DOHH2 (cell line): ENCODE data around the gene OVCA2.

Source experiments
- H3F3A ChIP-seq: fragments of 200-600 bp; sonication (generic), shearing (Covaris generic); 2 replicates; pipeline ENCODE4 v1.6.0; 2016; ENCODE audit warnings: antibody characterized with exemption, mild to moderate bottlenecking; ENCODE audit not compliant: control insufficient read depth, insufficient read depth
- H3K27ac ChIP-seq: fragments of 200-600 bp; sonication (generic); 2 replicates; pipeline ENCODE4 v1.5.1; 2014; ENCODE audit warnings: low read depth, mild to moderate bottlenecking, low read length, moderate library complexity
- H3K27me3 ChIP-seq: fragments of 200-600 bp; sonication (generic); 2 replicates; pipeline ENCODE4 v1.6.1; 2014; ENCODE audit warnings: mild to moderate bottlenecking, low read length, mixed read lengths; ENCODE audit not compliant: control insufficient read depth
- H3K36me3 ChIP-seq: fragments of 200-600 bp; sonication (generic); 2 replicates; pipeline ENCODE4 v1.6.1; 2014; ENCODE audit warnings: mild to moderate bottlenecking, low read length, moderate library complexity, mixed read lengths; ENCODE audit not compliant: control insufficient read depth
- H3K4me1 ChIP-seq: fragments of 200-600 bp; sonication (generic); 2 replicates; pipeline ENCODE4 v1.6.1; 2014; ENCODE audit warnings: mild to moderate bottlenecking, low read length, mixed read lengths; ENCODE audit not compliant: control insufficient read depth
- H3K4me2 ChIP-seq: fragments of 200-600 bp; sonication (generic); 2 replicates; pipeline ENCODE4 v1.6.0; 2014; ENCODE audit warnings: mild to moderate bottlenecking, low read length, moderate library complexity
- H3K4me3 ChIP-seq: fragments of 200-600 bp; sonication (generic); 2 replicates; pipeline ENCODE4 v1.5.1; 2014; ENCODE audit warnings: mild to moderate bottlenecking, low read length, mixed read lengths
- H3K79me2 ChIP-seq: fragments of 200-600 bp; sonication (generic); 2 replicates; pipeline ENCODE4 v1.6.1; 2014; ENCODE audit warnings: mild to moderate bottlenecking, low read length, mixed read lengths; ENCODE audit not compliant: control insufficient read depth
- H3K9me2 ChIP-seq: fragments of 200-600 bp; sonication (generic); replicated peaks from 2 replicates; pipeline ENCODE4 v1.6.1; 2014; ENCODE audit warnings: mild to moderate bottlenecking, low read length, mixed read lengths; ENCODE audit not compliant: control insufficient read depth
- H3K9me3 ChIP-seq: fragments of 200-600 bp; sonication (generic); 2 replicates; pipeline ENCODE4 v1.6.1; 2014; ENCODE audit warnings: antibody characterized with exemption, low read length, mixed read lengths; ENCODE audit not compliant: control insufficient read depth, insufficient read depth
- H4K20me1 ChIP-seq: fragments of 200-600 bp; sonication (generic); 2 replicates; pipeline ENCODE4 v1.6.0; 2014; ENCODE audit warnings: low read depth, mild to moderate bottlenecking, antibody characterized with exemption, low read length, moderate library complexity; ENCODE audit not compliant: control insufficient read depth, insufficient read depth
- CTCF ChIP-seq: fragments of 200-600 bp; sonication (generic); IDR thresholded peaks from one replicate; pipeline ENCODE4 v1.5.1; 2014; ENCODE audit warnings: antibody characterized with exemption, mild to moderate bottlenecking, low read depth, low read length; ENCODE audit not compliant: poor library complexity, severe bottlenecking
- EZH2phosphoT487 ChIP-seq: fragments of 200-600 bp; sonication (generic); IDR thresholded peaks from 2 replicates; pipeline ENCODE4 v1.6.1; 2017; ENCODE audit warnings: borderline replicate concordance, mild to moderate bottlenecking, antibody characterized with exemption, low read length, moderate library complexity, mixed read lengths

The OVCA2 gene

GRCh38 chr17:2083613-2084035, 41.8 kb downstream of the OVCA2 start:
- no peaks in the 10 kb centered on the region for H3K79me2 ChIP-seq
- H4K20me1 ChIP-seq: no peaks in the 10 kb centered on the region; the same call in none of the 2 replicates
- H3K27me3 ChIP-seq: no peaks in the 10 kb centered on the region
- TF ChIP-seq EZH2phosphoT487 (no peak), CTCF (no peak)
- no peak overlapping the region for H3K27ac ChIP-seq
- no peaks in the 10 kb centered on the region for H3K9me2 ChIP-seq
- peaks cover 10% of the 10 kb centered on the region for H3K36me3 ChIP-seq
- H3K4me1 ChIP-seq: peaks cover 26% of the 10 kb centered on the region
- H3K9me3 ChIP-seq: no peaks in the 10 kb centered on the region
- H3F3A ChIP-seq: no peaks in the 10 kb centered on the region
- no peak overlapping the region for H3K4me3 ChIP-seq
- no peak overlapping the region for H3K4me2 ChIP-seq

- Histone ChIP-seq H3K27me3 (no peaks in the 10 kb centered on the region), H3K9me2 (no peaks in the 10 kb centered on the region), H3K4me2 (no peak overlapping the region), H3K36me3 (peaks cover 13% of the 10 kb centered on the region), H4K20me1 (no peaks in the 10 kb centered on the region; the same call in none of the 2 replicates), H3K4me3 (no peak overlapping the region), H3K27ac (no peak overlapping the region), H3K79me2 (no peaks in the 10 kb centered on the region), H3F3A (no peaks in the 10 kb centered on the region; the same call in 1 of the 2 replicates), H3K9me3 (no peaks in the 10 kb centered on the region), H3K4me1 (peaks cover 32% of the 10 kb centered on the region)
- TF ChIP-seq CTCF: no peak
- no peak for TF ChIP-seq EZH2phosphoT487
Measured at GRCh38 chr17:2084036-2084765, 42.4 kb downstream of the OVCA2 start.

GRCh38 chr17:2084766-2085647, 43.2 kb downstream of the OVCA2 start:
- H3K27ac ChIP-seq: no peak overlapping the region
- H3K4me3 ChIP-seq: no peak overlapping the region
- H3K27me3 ChIP-seq: no peaks in the 10 kb centered on the region
- H3K79me2 ChIP-seq: no peaks in the 10 kb centered on the region
- peaks cover 13% of the 10 kb centered on the region for H3K36me3 ChIP-seq
- TF ChIP-seq EZH2phosphoT487 (no peak), CTCF (no peak)
- H3K9me2 ChIP-seq: no peaks in the 10 kb centered on the region
- H3K9me3 ChIP-seq: no peaks in the 10 kb centered on the region
- H3F3A ChIP-seq: no peaks in the 10 kb centered on the region; the same call in 1 of the 2 replicates
- peaks cover 40% of the 10 kb centered on the region for H3K4me1 ChIP-seq
- no peak overlapping the region for H3K4me2 ChIP-seq
- no peaks in the 10 kb centered on the region; the same call in none of the 2 replicates for H4K20me1 ChIP-seq
